Fibroblast of pulmonary artery (primary cell): ENCODE data around the gene IRAK3.

Experiments used
- DNase-seq: peaks from one replicate; pipeline ENCODE4 v3.0.0-alpha.2; 2010; ENCODE audit warnings: low read depth
- H3K4me3 ChIP-seq: replicated peaks from 2 replicates; pipeline ENCODE4 v1.5.1; 2011; ENCODE audit warnings: low read depth, mild to moderate bottlenecking, control low read depth, low read length, moderate library complexity
- TF ChIP-seq, protein P1 (sequence below): IDR thresholded peaks from 2 replicates; pipeline ENCODE4 v1.5.1; 2011; ENCODE audit warnings: mild to moderate bottlenecking, control low read depth, low read length, inconsistent platforms; ENCODE audit errors: missing control alignments

The IRAK3 gene

DNA sequence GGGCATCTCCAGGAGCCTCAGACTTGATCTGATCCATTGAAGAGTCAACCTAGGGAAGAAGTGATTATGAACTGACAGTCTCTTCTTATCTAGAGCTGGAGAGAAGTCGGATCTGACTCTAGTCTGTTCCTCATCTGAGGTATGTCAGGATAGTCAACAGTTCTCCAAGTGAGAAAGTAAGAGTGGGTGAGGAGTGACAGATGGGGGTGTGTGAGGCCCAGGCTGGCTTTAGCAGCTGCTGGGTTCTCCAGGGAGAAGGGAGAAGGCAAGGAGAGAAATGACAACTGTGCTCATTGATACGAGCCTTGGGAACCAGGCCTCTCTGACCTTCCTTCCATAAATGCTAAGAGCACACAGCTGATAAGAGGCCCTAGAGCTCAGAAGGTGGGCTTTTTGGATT, 53.3 kb downstream of the IRAK3 start:
- TF ChIP-seq, protein P1, sequence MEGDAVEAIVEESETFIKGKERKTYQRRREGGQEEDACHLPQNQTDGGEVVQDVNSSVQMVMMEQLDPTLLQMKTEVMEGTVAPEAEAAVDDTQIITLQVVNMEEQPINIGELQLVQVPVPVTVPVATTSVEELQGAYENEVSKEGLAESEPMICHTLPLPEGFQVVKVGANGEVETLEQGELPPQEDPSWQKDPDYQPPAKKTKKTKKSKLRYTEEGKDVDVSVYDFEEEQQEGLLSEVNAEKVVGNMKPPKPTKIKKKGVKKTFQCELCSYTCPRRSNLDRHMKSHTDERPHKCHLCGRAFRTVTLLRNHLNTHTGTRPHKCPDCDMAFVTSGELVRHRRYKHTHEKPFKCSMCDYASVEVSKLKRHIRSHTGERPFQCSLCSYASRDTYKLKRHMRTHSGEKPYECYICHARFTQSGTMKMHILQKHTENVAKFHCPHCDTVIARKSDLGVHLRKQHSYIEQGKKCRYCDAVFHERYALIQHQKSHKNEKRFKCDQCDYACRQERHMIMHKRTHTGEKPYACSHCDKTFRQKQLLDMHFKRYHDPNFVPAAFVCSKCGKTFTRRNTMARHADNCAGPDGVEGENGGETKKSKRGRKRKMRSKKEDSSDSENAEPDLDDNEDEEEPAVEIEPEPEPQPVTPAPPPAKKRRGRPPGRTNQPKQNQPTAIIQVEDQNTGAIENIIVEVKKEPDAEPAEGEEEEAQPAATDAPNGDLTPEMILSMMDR: no peak
- no peak overlapping the region for H3K4me3 ChIP-seq
- DNase-seq: no peak

DNA sequence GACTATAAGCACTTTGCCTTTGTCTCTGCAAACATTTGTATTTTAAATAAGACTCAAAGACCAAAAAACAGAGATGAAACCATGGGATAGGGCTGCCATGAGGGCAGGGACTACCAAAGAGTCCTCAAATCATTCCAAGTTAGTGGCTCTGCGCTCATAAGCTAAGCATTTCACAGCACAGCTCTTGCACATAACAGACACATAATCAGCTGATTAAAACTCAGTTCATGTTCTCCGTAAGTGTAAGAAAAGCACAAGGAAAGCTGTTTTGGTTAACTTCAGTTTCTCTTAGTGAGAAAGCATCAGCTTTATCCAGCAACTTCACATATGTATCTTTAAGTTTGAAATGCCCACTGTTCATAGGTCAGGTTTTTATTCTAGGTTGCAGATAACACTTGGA, 54.9 kb downstream of the IRAK3 start:
- H3K4me3 ChIP-seq: no peak overlapping the region
- TF ChIP-seq, protein P1: no peak
- no peak for DNase-seq

DNA sequence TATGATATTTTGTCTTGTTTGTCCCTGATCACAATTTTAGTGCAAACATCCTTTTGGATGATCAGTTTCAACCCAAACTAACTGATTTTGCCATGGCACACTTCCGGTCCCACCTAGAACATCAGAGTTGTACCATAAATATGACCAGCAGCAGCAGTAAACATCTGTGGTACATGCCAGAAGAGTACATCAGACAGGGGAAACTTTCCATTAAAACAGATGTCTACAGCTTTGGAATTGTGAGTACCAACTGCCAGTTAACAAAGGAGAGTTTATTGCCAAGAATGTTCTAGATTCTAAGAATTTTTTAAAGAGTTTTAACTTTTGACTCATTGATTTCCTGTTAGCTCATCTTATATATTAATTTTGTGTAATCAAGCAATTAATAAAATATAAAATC, 55.4 kb downstream of the IRAK3 start:
- peak; percentile 53 for DNase-seq
- H3K4me3 ChIP-seq: no peak overlapping the region
- TF ChIP-seq, protein P1: no peak

DNA sequence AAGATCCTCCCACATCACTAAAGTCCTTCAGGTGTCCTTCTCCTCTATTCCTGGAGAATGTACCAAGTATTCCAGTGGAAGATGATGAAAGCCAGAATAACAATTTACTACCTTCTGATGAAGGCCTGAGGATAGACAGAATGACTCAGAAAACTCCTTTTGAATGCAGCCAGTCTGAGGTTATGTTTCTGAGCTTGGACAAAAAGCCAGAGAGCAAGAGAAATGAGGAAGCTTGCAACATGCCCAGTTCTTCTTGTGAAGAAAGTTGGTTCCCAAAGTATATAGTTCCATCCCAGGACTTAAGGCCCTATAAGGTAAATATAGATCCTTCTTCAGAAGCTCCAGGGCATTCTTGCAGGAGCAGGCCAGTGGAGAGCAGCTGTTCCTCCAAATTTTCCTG, 58.7 kb downstream of the IRAK3 start:
- no peak overlapping the region for H3K4me3 ChIP-seq
- TF ChIP-seq, protein P1: no peak

DNA sequence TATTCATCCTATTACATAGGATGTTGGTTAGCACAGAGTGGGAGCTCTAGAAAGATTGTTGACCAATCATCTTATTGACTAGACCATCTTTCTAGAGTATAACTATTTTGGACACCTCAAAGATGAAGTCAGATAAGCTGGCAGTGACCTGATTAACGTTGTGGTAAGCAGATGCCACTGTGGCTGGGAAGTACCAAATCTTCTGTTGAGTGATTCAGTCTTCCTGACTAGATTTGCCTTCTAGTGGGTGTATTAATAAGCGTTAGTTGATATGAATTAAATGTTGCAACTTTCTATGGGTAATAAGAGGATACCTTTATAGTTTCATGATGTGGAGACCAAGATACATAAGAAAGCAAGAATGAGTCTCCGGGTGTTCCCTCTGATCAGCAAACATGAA, 62.0 kb downstream of the IRAK3 start:
- TF ChIP-seq, protein P1: no peak
- no peak for DNase-seq
- no peak overlapping the region for H3K4me3 ChIP-seq

More for the DNA sequence above, 58.7 kb downstream of the IRAK3 start:
- DNase-seq: no peak

DNA sequence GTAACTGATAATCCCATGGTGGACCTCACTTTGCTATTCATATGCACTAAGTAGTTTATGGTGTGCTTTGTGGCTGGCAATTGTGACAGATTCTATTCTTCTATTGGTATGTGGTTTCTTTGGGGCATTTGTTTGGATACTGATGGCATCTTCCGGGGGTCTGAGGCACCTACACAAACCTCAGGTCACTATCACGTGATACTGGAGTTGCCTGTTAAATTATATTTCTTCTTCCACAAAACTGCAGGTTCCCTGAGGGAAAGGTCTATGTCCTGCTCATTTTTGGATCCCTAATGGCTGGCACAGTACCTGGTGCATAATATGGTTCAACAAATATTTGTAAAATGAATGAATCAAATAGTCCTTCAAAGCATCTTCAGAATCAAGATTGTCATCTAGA, 63.8 kb downstream of the IRAK3 start:
- TF ChIP-seq, protein P1: no peak
- no peak for DNase-seq
- H3K4me3 ChIP-seq: no peak overlapping the region

DNA sequence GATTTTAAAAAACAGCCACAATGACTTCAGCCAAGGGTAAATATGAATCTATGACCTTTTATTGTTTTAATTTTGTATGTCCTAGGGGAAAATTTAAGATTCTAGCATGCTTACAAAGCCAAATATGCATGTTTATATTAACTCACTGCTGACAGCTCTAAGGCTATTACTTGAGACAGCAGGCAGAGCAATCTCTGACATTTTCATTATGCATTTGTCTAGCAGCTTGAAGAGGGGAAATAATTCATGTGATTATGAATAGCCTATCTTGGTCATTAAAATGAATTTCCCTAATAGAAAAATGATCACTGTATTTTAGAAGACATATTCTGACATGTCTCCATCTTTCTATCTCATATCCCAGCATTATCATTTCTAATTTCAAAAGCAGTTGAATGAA, 66.7 kb downstream of the IRAK3 start:
- DNase-seq: no peak
- no peak overlapping the region for H3K4me3 ChIP-seq
- TF ChIP-seq, protein P1: no peak
